Aorta (tissue), 5 donors: Measurements from ENCODE around the gene CNN3. TPM values are rescaled to one million over a fixed set of nuclear protein-coding genes. Genes with fewer than 3 reads are reported as not detected.

Source experiments
- ATAC-seq: fragments of 200-7000 bp; cut with Tn5 transposase; one replicate; pipeline ENCODE4 v1.9.1; 2022; ENCODE audit warnings: moderate library complexity; ENCODE audit not compliant: low FRiP score
- DNase-seq, 2 donors: peaks; one replicate each; pipeline ENCODE4 v3.0.0-alpha.2; 2020
- H3K27ac ChIP-seq, 2 donors: one replicate each; pipeline ENCODE4 v1.5.1; 2013; ENCODE audit warnings: low read length in 2 of 2, mild to moderate bottlenecking in 2 of 2, moderate library complexity in 2 of 2, control low read depth in 1 of 2, inconsistent platforms in 1 of 2, low read depth in 1 of 2
- H3K27me3 ChIP-seq, 2 donors: one replicate each; pipeline ENCODE4 v1.6.1; 2013; ENCODE audit warnings: control low read depth in 1 of 2, low read length in 1 of 2, mild to moderate bottlenecking in 1 of 2, moderate library complexity in 1 of 2; ENCODE audit not compliant: insufficient read depth in 2 of 2, control insufficient read depth in 1 of 2
- H3K36me3 ChIP-seq, 2 donors: one replicate each; pipeline ENCODE4 v1.6.1; 2013; ENCODE audit warnings: control low read depth in 1 of 2, low read length in 1 of 2, mild to moderate bottlenecking in 1 of 2; ENCODE audit not compliant: insufficient read depth in 2 of 2, control insufficient read depth in 1 of 2
- H3K4me1 ChIP-seq, 2 donors: one replicate each; pipeline ENCODE4 v1.6.1; 2013; ENCODE audit warnings: low read length in 2 of 2, control low read depth in 1 of 2, mild to moderate bottlenecking in 1 of 2, moderate library complexity in 1 of 2; ENCODE audit not compliant: insufficient read depth in 2 of 2, control insufficient read depth in 1 of 2
- H3K4me3 ChIP-seq, 2 donors: one replicate each; pipeline ENCODE4 v1.5.1; 2013; ENCODE audit warnings: low read length in 2 of 2, control low read depth in 1 of 2, mild to moderate bottlenecking in 1 of 2
- H3K9me3 ChIP-seq: one replicate; pipeline ENCODE4 v1.6.1; 2013; ENCODE audit warnings: mild to moderate bottlenecking, low read length; ENCODE audit not compliant: control insufficient read depth
- WGBS, 2 donors: extraction: QIAGEN DNeasy Blood & Tissue Kit; methylation state at CpG; one replicate each; pipeline ENCODE4 v1.1.7; 2013; 5-methylcytosine and 5-hydroxymethylcytosine counted together
- intact Hi-C, 2 donors: fragments of 100-400 bp; cut with DNase I; formaldehyde crosslinking; loops; one replicate each; pipeline versions ENCODE4 v1.14.2 to v1.15.0; 2022
- polyA plus RNA-seq, 2 donors: library from polyadenylated mRNA; stranded (reverse); fragments of 200-250 nt; gene quantifications; one replicate each; pipeline ENCODE4 v1.2.3, GENCODE V29; 2013
- total RNA-seq, 2 donors: library from RNA; stranded (reverse); fragmentation: NEBNext Ultra II Directional; extraction: Animal tissue kit (Norgen Biotek cat#: 25700); gene quantifications; one replicate each; pipeline ENCODE4 v1.2.1, GENCODE V29; 2021
- donor health status: healthy with polysubstance abuse.
- donor health status: Bipolar disorder and iron deficiency.
- donor health status: DM: no; HTN: no; CAD: no.
- donor health status: DM: no; HTN: no; CAD: no.
- donor health status: DM: yes; HTN: yes; CAD: no.

Gene CNN3
- total and polyA plus RNA-seq, 4 donors: 138 to 463 (median 294) TPM

DNA sequence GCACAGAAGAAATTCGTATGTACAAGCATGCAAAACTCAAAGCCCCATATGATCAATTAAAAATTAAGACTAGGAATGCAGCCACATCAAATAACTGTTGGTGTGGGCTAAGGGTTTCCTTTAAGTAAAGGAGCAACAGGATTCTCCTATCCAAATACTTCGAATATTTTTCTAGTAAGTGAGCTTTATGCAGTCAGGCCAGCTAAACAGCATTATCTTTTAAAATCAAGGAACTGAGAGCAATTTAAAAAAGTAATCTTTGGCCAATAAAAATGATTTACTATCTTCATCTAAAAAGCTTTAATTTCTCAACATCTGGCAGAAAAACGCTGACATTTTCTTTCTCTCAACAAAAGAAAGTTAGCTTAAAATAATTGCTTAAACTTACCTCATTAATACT, 19.8 kb downstream of the CNN3 start:
- 52 to 60% methylated on average over 3 of the region's 3 CpGs for WGBS, 2 donors
- Histone ChIP-seq H3K4me3 (no peak overlapping the region), H3K4me1 (peaks cover 0 to 8% of the 10 kb centered on the region in 2 donors), H3K27ac (no peak overlapping the region), H3K36me3 (no peaks in the 10 kb centered on the region), H3K9me3 (no peaks in the 10 kb centered on the region), H3K27me3 (no peaks in the 10 kb centered on the region)
- DNase-seq (no peak), ATAC-seq (no peak)
- intact Hi-C loops: no loop called here

- Histone ChIP-seq H3K9me3 (no peaks in the 10 kb centered on the region), H3K27me3 (no peaks in the 10 kb centered on the region), H3K4me1 (peaks cover 0 to 5% of the 10 kb centered on the region in 2 donors), H3K36me3 (peaks cover 0 to 3% of the 10 kb centered on the region in 2 donors), H3K4me3 (no peak overlapping the region), H3K27ac (no peak overlapping the region)
- intact Hi-C loops: no loop called here
- no peak for DNase-seq
- 33 to 60% methylated on average over 5 of the region's 5 CpGs for whole genome bisulfite sequencing, 2 donors
- ATAC-seq: no peak
Measured at GRCh38 chr1:94906382-94906781, 20.5 kb downstream of the CNN3 start.

- no peak overlapping the region for H3K27ac ChIP-seq
- intact Hi-C loops: no loop called here
- H3K4me1 ChIP-seq: peaks cover 2 to 5% of the 10 kb centered on the region in 2 donors
- no peak overlapping the region for H3K4me3 ChIP-seq
- WGBS, 2 donors: 91 to 93% methylated on average over 4 of the region's 4 CpGs
- DNase-seq (no peak), ATAC-seq (no peak)
- H3K27me3 ChIP-seq: no peaks in the 10 kb centered on the region
- no peaks in the 10 kb centered on the region for H3K9me3 ChIP-seq
- H3K36me3 ChIP-seq: peaks cover 0 to 3% of the 10 kb centered on the region in 2 donors
Measured at GRCh38 chr1:94905207-94905606, 21.7 kb downstream of the CNN3 start.

- ATAC-seq: no peak
- peaks cover 2% of the 10 kb centered on the region in 2 donors for H3K4me1 ChIP-seq
- no peaks in the 10 kb centered on the region for H3K9me3 ChIP-seq
- no peak for DNase-seq
- peaks cover 0 to 3% of the 10 kb centered on the region in 2 donors for H3K36me3 ChIP-seq
- H3K4me3 ChIP-seq: no peak overlapping the region
- H3K27ac ChIP-seq: peak overlapping the region in 1 of 2 donors; percentile 22
- H3K27me3 ChIP-seq: no peaks in the 10 kb centered on the region
- 77 to 79% methylated on average over 7 of the region's 7 CpGs for WGBS, 2 donors
- intact Hi-C loops: no loop called here
Measured at GRCh38 chr1:94903280-94904009, 23.5 kb downstream of the CNN3 start.

DNA sequence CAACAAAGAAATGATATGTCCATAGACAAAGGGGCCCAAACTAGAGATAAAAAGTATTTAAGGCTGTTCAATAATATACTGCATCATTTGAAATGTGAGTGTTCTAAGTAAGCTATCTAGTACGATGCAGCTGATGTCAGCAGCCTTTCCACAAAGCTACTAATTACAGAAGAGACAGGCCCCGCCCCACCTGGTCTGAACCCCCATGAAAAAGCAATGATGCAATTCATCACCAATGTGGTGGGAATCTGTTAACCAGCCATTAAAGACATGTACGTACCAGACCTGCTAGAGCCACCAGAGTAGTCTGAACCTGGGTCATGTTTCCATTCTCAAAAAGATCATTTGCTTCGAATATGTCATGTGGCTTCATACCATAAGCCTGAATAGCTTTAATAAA, 25.1 kb downstream of the CNN3 start:
- H3K4me3 ChIP-seq: no peak overlapping the region
- H3K27ac ChIP-seq: peak overlapping the region; percentile 40 to 57
- 64 to 74% methylated on average over 4 of the region's 4 CpGs for WGBS, 2 donors
- DNase-seq (no peak), ATAC-seq (no peak)
- no peaks in the 10 kb centered on the region for H3K9me3 ChIP-seq
- H3K27me3 ChIP-seq: no peaks in the 10 kb centered on the region
- intact Hi-C loops: no loop called here
- H3K4me1 ChIP-seq: peaks cover 2 to 8% of the 10 kb centered on the region in 2 donors
- peaks cover 0 to 3% of the 10 kb centered on the region in 2 donors for H3K36me3 ChIP-seq

GRCh38 chr1:94899756-94900155, 27.2 kb downstream of the CNN3 start:
- Histone ChIP-seq H3K27ac (no peak overlapping the region), H3K4me1 (peaks cover 2 to 8% of the 10 kb centered on the region in 2 donors), H3K36me3 (peaks cover under 1 to 5% of the 10 kb centered on the region in 2 donors), H3K27me3 (no peaks in the 10 kb centered on the region), H3K4me3 (no peak overlapping the region), H3K9me3 (no peaks in the 10 kb centered on the region)
- intact Hi-C loops: loop anchor here in 1 of 2 donors (5.0 kb wide), 1 partner anchor 42 kb away; no protein-coding TSS in a partner anchor
- no peak for ATAC-seq
- 3 to 5% methylated on average over 1 of the region's 1 CpG for WGBS, 2 donors
- no peak for DNase-seq

GRCh38 chr1:94898491-94899385, 28.2 kb downstream of the CNN3 start:
- intact Hi-C loops: loop anchor here in 1 of 2 donors (5.0 kb wide), 1 partner anchor 41 kb away; no protein-coding TSS in a partner anchor
- Histone ChIP-seq H3K27me3 (no peaks in the 10 kb centered on the region), H3K27ac (peak overlapping the region; percentile 82 to 84), H3K4me3 (no peak overlapping the region), H3K36me3 (peaks cover 3 to 5% of the 10 kb centered on the region in 2 donors), H3K4me1 (peaks cover 2 to 8% of the 10 kb centered on the region in 2 donors), H3K9me3 (no peaks in the 10 kb centered on the region)
- 2 to 8% methylated on average over 7 of the region's 7 CpGs for WGBS, 2 donors
- no peak for DNase-seq
- ATAC-seq: no peak

DNA sequence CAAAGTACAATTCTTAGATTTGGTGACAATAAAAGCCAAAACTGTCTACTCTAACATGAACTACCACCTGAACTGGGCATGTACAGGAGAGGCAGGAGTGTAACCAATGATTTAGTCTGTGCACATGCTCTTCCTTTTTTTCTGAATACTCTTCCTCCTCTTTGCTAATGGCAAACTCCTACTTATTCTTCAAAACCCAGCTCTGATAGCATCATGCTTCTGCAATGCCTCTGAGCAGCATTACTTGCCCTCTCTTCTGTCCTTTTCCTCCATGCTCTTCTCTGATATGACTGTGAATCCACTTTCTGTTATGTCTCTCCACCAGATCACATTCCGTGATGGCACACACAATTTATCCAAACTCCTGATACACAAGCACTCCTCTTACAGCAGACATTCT, 31.4 kb downstream of the CNN3 start:
- 89 to 93% methylated on average over 1 of the region's 1 CpG for WGBS, 2 donors
- DNase-seq (no peak), ATAC-seq (no peak)
- Histone ChIP-seq H3K36me3 (peaks cover 2 to 3% of the 10 kb centered on the region in 2 donors), H3K27ac (no peak overlapping the region), H3K9me3 (no peaks in the 10 kb centered on the region), H3K4me1 (peaks cover 1 to 8% of the 10 kb centered on the region in 2 donors), H3K27me3 (no peaks in the 10 kb centered on the region), H3K4me3 (no peak overlapping the region)
- intact Hi-C loops: loop anchor here in 1 of 2 donors (5.0 kb wide), 1 partner anchor 38 kb away; no protein-coding TSS in a partner anchor
